Thoracic aorta (tissue), 2 donors: ENCODE data around the gene KRTAP4-8. TPM values are rescaled to one million over a fixed set of nuclear protein-coding genes. Genes with fewer than 3 reads are reported as not detected.
"Not testable (repeated sequence)": the region's sequence is repeated elsewhere in the genome, so short reads cannot be mapped to it uniquely, and the experiment has no call there.

Experiments used
- ATAC-seq: fragments of 150-250 bp; one replicate; pipeline ENCODE4 v1.8.0; 2017; ENCODE audit warnings: low read depth; ENCODE audit not compliant: insufficient number of reproducible peaks, low FRiP score
- DNase-seq: peaks from one replicate; pipeline ENCODE4 v3.0.0-alpha.2; 2020; ENCODE audit warnings: low spot score
- H3K27ac ChIP-seq, 2 donors: fragments of 200-600 bp; sonication (generic); 1 replicate in 1 of 2; 2 replicates in 1 of 2; pipeline ENCODE4 v1.5.1; 2016; ENCODE audit warnings: mild to moderate bottlenecking in 2 of 2, moderate library complexity in 2 of 2
- H3K27me3 ChIP-seq: fragments of 200-600 bp; sonication (generic); replicated peaks from 2 replicates; pipeline ENCODE4 v1.6.0; 2016; ENCODE audit warnings: mild to moderate bottlenecking; ENCODE audit not compliant: insufficient read depth
- H3K36me3 ChIP-seq: fragments of 200-600 bp; sonication (generic); one replicate; pipeline ENCODE4 v1.5.1; 2016
- H3K4me1 ChIP-seq, 2 donors: fragments of 200-600 bp; sonication (generic); 1 replicate in 1 of 2; 2 replicates in 1 of 2; pipeline versions ENCODE4 v1.5.1 to v1.6.0; 2016; ENCODE audit warnings: low read depth in 2 of 2, mild to moderate bottlenecking in 1 of 2; ENCODE audit not compliant: control insufficient read depth in 1 of 2
- H3K4me3 ChIP-seq: fragments of 200-600 bp; sonication (generic); 2 replicates; pipeline ENCODE4 v1.5.1; 2016; ENCODE audit warnings: mild to moderate bottlenecking
- H3K9me3 ChIP-seq: fragments of 200-600 bp; sonication (generic); 2 replicates; pipeline ENCODE4 v1.5.1; 2016
- total RNA-seq, 2 donors: library from RNA; depleted of rRNA; stranded (reverse); fragments of >200 nt; gene quantifications; one replicate each; pipeline versions ENCODE4 v1.1.0 to v1.2.3, GENCODE V29; 2016
- TF ChIP-seq, protein P1 (sequence below): fragments of 200-600 bp; sonication (generic); IDR thresholded peaks from one replicate; pipeline ENCODE4 v1.5.1; 2019; ENCODE audit warnings: antibody characterized with exemption

Gene KRTAP4-8
- total RNA-seq, 2 donors from 2014 or later: not detected

- Histone ChIP-seq H3K27ac (peak within 1 kb of the TSS; percentile 52 to 56), H3K27me3 (no peaks in the 10 kb centered on the region), H3K36me3 (no peaks in the 10 kb centered on the region), H3K4me1 (peaks cover 23 to 33% of the 10 kb centered on the region in 2 donors), H3K4me3 (no peak within 1 kb of the TSS), H3K9me3 (no peaks in the 10 kb centered on the region)
- ATAC-seq (no peak), DNase-seq (no peak)
- TF ChIP-seq, protein P1, sequence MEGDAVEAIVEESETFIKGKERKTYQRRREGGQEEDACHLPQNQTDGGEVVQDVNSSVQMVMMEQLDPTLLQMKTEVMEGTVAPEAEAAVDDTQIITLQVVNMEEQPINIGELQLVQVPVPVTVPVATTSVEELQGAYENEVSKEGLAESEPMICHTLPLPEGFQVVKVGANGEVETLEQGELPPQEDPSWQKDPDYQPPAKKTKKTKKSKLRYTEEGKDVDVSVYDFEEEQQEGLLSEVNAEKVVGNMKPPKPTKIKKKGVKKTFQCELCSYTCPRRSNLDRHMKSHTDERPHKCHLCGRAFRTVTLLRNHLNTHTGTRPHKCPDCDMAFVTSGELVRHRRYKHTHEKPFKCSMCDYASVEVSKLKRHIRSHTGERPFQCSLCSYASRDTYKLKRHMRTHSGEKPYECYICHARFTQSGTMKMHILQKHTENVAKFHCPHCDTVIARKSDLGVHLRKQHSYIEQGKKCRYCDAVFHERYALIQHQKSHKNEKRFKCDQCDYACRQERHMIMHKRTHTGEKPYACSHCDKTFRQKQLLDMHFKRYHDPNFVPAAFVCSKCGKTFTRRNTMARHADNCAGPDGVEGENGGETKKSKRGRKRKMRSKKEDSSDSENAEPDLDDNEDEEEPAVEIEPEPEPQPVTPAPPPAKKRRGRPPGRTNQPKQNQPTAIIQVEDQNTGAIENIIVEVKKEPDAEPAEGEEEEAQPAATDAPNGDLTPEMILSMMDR: no peak
Observed at GRCh38 chr17:41060052-41060604, 37.8 kb downstream of the KRTAP4-8 start, which contains the start of gene KRTAP2-3. KRTAP2-3 (minus strand) TSS chr17:41060114; CDS start chr17:41060050, 64 bp downstream.

DNA sequence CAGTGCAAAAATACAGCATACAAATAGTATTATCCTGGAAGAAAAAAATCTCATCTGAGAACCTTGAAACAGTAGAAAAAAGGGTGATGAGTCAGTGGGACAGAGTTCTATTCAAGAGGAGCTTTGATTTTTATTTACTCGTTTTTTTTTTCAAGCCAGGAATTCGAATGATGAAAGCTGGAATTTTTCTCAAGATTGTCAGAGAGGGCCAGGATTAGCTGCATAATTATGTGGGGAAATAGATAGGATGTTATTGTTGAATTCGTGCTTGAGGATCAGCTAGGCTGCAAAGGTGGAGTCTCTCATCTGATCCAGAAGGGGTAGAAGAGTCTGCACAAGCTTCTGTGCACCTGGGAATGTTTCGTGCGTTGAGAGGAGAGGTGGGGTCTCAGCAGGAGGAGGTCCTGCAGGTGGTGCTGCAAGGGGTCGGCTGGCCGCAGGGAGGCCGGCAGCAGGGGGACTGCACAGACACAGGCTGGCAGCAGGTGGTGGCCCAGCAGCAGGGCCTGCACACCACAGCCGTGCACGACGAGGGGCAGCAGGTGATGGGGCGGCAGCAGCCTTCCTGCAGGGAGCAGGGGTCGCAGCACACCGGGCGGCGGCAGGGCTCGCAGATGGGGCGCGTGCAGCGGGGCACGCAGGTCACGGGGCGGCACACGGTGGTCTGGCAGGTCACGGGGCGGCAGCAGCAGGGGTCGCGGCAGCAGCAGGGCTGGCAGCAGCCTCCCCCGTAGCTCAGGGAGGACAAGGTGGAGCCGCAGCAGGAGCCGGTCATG, 38.5 kb downstream of the KRTAP4-8 start:
- peaks cover 23 to 33% of the 10 kb centered on the region in 2 donors for H3K4me1 ChIP-seq
- not testable (repeated sequence) for ATAC-seq

GRCh38 chr17:41058741-41059140, 39.2 kb downstream of the KRTAP4-8 start:
- H3K27ac ChIP-seq: no peak overlapping the region

More for the DNA sequence above, 38.5 kb downstream of the KRTAP4-8 start:
- DNase-seq, H3K9me3 ChIP-seq, H3K27ac ChIP-seq, H3K4me3 ChIP-seq, H3K27me3 ChIP-seq, H3K36me3 ChIP-seq: not testable (repeated sequence)

DNA sequence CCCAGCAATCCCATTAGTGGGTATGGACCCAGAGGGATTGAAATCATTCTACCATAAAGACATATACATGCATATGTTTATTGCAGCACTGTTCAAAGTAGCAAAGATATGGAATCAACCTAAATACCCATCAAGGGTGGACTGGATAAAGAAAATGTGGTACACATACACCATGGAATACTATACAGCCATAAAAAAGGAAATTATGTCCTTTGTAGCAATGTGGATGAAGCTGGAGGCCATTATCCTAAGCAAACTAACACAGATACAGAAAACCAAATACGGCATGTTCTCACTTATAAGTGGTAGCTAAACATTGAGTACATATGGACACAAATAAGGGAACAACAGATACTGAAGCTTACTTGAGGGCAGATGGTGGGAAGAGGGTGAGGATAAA, 40.4 kb downstream of the KRTAP4-8 start:
- ATAC-seq (no peak), DNase-seq (no peak)
- Histone ChIP-seq H3K36me3 (no peaks in the 10 kb centered on the region), H3K4me3 (no peak overlapping the region), H3K9me3 (no peaks in the 10 kb centered on the region), H3K4me1 (peaks cover 17 to 27% of the 10 kb centered on the region in 2 donors), H3K27me3 (no peaks in the 10 kb centered on the region), H3K27ac (no peak overlapping the region)
- TF ChIP-seq, protein P1: no peak

More at GRCh38 chr17:41058741-41059140, 39.2 kb downstream of the KRTAP4-8 start:
- Histone ChIP-seq H3K4me3 (no peak overlapping the region), H3K9me3 (no peaks in the 10 kb centered on the region), H3K4me1 (peaks cover 23 to 33% of the 10 kb centered on the region in 2 donors), H3K27me3 (no peaks in the 10 kb centered on the region), H3K36me3 (no peaks in the 10 kb centered on the region)
- DNase-seq: no peak
- no peak for ATAC-seq
- TF ChIP-seq, protein P1: no peak

GRCh38 chr17:41055130-41055529, 42.8 kb downstream of the KRTAP4-8 start, which contains the start of gene KRTAP2-2:
KRTAP2-2 (minus strand) TSS chr17:41055230; CDS start chr17:41055211, 19 bp downstream.
- not testable (repeated sequence) for H3K27ac ChIP-seq, H3K36me3 ChIP-seq, ATAC-seq, H3K4me1 ChIP-seq, H3K9me3 ChIP-seq, H3K4me3 ChIP-seq, DNase-seq, H3K27me3 ChIP-seq

GRCh38 chr17:41054556-41054955, 43.4 kb downstream of the KRTAP4-8 start:
- DNase-seq, H3K36me3 ChIP-seq, H3K27ac ChIP-seq, H3K27me3 ChIP-seq, H3K4me1 ChIP-seq, ATAC-seq, H3K9me3 ChIP-seq, H3K4me3 ChIP-seq: not testable (repeated sequence)
